SKM-1 (cell line): ENCODE data around the gene NFKBIB.

Experiments
- DNase-seq: peaks from one replicate; lab custom pipeline; 2025; ENCODE audit not compliant: unreplicated experiment; lab: John Stamatoyannopoulos, UW

The NFKBIB gene

DNA sequence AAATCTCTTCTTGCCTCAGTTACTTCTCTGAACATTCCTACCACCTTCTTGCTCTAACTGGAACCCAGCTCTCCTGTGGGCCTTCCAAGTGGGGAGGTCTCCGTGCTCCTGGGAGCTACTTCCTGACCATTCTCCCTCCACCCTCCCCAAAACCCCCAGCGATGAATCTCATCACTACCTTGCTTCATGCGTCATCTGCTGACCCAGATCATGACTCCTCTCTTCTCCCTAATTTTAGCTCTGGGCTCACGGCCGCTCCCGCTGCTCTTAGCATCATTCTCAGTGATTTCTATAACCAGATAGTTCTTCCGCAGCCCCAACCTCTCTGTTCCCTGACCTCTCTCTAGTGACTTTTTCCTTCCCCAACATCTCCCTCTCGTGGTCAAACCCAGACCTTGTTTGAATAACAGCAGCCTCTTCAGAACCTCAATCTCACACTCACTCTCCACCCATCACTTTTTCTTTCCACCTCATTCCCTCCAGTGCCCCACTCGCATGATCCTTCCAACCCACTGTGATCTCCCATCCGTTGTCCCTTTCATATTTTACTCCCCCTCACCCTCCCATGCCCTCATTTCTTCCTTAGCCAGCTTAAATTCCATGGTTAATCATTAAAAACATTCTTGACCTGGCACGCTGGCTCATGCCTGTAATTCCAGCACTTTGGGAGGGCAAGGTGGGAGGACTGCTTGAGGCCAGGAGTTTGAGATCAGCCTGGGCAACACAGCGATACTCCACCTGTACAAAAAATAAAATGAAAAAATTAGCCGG lies 52.8 kb downstream of the NFKBIB start:
- no peak for DNase-seq

DNA sequence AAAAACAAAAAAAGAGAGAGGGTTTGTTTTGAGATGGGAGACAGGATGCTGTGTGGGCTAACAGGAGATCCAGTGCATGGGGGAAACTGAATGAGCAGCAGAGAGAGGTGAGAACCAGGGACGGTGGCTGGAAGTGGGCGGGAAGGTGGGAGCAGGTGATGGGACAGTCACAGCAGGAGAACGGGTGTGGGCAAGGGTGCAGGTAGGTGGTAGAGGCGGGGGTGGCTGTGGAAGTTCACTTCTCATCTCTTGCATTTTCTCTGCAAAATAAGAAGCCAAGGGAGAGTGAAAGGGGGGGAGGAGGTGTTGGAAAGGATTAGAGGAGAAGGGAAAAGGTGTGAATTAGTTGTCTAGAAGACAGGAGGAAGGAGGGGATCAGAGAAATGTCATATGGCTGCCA lies 53.9 kb downstream of the NFKBIB start:
- DNase-seq: no peak

DNA sequence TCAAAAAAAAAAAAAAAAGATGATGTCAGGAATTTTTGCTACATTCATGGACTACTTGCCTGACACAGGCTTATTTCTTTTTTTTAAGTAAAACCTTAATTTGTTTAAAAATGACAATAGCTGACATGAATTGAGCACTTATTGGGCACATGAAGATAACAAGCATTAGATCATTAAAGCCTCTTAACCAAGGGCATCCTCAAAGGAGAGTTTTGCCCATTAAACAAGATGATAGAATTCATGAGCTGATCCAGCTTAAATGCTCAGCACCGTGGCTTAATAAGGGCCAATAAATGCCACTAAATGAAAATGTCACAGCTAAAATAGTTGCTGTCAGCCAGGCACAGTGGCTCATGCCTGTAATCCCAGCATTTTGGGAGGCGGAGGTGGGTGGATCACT lies 56.5 kb downstream of the NFKBIB start:
- no peak for DNase-seq

DNA sequence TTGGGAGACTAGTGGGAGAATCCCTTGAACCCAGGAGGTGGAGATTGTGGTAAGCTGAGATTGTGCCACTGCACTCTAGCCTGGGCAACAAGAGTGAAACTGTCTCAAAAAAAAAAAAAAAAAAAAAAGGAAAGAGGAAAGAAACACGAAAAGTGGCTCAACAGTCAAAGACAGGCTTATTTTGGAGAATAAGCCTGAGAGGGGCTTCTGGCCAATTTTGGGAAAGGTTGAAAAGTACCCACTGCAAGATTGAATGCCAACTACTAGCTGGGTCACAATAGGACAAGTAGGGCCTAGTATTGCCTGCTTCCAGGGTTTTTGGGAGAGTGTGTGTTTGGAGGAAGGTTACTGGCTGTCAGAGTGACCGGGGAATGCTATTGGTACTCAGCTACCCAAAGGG lies 58.5 kb downstream of the NFKBIB start:
- DNase-seq: no peak
